Mesendoderm (in vitro differentiated cells): Measurements from ENCODE around the gene RALY.
A peak's percentile ranks its signal among the peaks of the same experiment; 100 is the strongest.

Source experiments
- DNase-seq: peaks from one replicate; pipeline ENCODE4 v3.0.0; 2013
- H2AK5ac ChIP-seq: 2 replicates; pipeline ENCODE4 v1.6.1; 2013; ENCODE audit warnings: low read length, inconsistent platforms
- H2BK120ac ChIP-seq: 2 replicates; pipeline ENCODE4 v1.6.1; 2013; ENCODE audit warnings: low read depth, mild to moderate bottlenecking, low read length, moderate library complexity, mixed read lengths
- H2BK15ac ChIP-seq: replicated peaks from 2 replicates; pipeline ENCODE4 v1.6.1; 2013; ENCODE audit warnings: low read depth, mild to moderate bottlenecking, moderate library complexity
- H2BK5ac ChIP-seq: 2 replicates; pipeline ENCODE4 v1.6.1; 2013; ENCODE audit warnings: low read length, inconsistent platforms
- H3K18ac ChIP-seq: 2 replicates; pipeline ENCODE4 v1.6.1; 2013; ENCODE audit warnings: mild to moderate bottlenecking, low read length, mixed read lengths
- H3K23ac ChIP-seq: one replicate; pipeline ENCODE4 v1.6.1; 2013; ENCODE audit warnings: low read length
- H3K27ac ChIP-seq: 2 replicates; pipeline ENCODE4 v1.5.1; 2013; ENCODE audit warnings: low read depth, mild to moderate bottlenecking, inconsistent platforms, low read length, moderate library complexity
- H3K27me3 ChIP-seq: 2 replicates; pipeline ENCODE4 v1.6.1; 2013; ENCODE audit warnings: low read length, control low read depth, mild to moderate bottlenecking, inconsistent platforms; ENCODE audit not compliant: insufficient read depth, poor library complexity
- H3K36me3 ChIP-seq: 2 replicates; pipeline ENCODE4 v1.6.1; 2013; ENCODE audit warnings: low read length, inconsistent platforms; ENCODE audit not compliant: control insufficient read depth, insufficient read depth
- H3K4ac ChIP-seq: one replicate; pipeline ENCODE4 v1.6.1; 2013; ENCODE audit warnings: low read depth, mild to moderate bottlenecking, low read length, moderate library complexity
- H3K4me1 ChIP-seq: 2 replicates; pipeline ENCODE4 v1.6.1; 2013; ENCODE audit warnings: low read depth, low read length, inconsistent platforms; ENCODE audit not compliant: control insufficient read depth
- H3K4me2 ChIP-seq: 2 replicates; pipeline ENCODE4 v1.6.1; 2013; ENCODE audit warnings: low read length
- H3K4me3 ChIP-seq: 2 replicates; pipeline ENCODE4 v1.5.1; 2013; ENCODE audit warnings: mild to moderate bottlenecking, low read length
- H3K56ac ChIP-seq: one replicate; pipeline ENCODE4 v1.6.1; 2013; ENCODE audit warnings: low read length
- H3K79me1 ChIP-seq: 2 replicates; pipeline ENCODE4 v1.6.1; 2013; ENCODE audit warnings: low read length, inconsistent platforms
- H3K79me2 ChIP-seq: 2 replicates; pipeline ENCODE4 v1.6.1; 2013; ENCODE audit warnings: mild to moderate bottlenecking, low read length; ENCODE audit not compliant: control insufficient read depth, insufficient read depth
- H3K9ac ChIP-seq: 2 replicates; pipeline ENCODE4 v1.6.1; 2013; ENCODE audit warnings: low read length, inconsistent platforms
- H4K5ac ChIP-seq: one replicate; pipeline ENCODE4 v1.6.1; 2013; ENCODE audit warnings: low read length
- H4K8ac ChIP-seq: one replicate; pipeline ENCODE4 v1.6.1; 2013; ENCODE audit warnings: low read depth, mild to moderate bottlenecking, control low read depth, low read length, moderate library complexity
- WGBS: extraction: QIAGEN DNeasy Blood & Tissue Kit; methylation state at CpG from one replicate; pipeline ENCODE4 v1.1.7; 2013; ENCODE audit warnings: low lambda C conversion rate, missing lambda C conversion rate; ENCODE audit not compliant: insufficient coverage; ENCODE audit errors: extremely low coverage; 5-methylcytosine and 5-hydroxymethylcytosine counted together

Gene RALY

DNA sequence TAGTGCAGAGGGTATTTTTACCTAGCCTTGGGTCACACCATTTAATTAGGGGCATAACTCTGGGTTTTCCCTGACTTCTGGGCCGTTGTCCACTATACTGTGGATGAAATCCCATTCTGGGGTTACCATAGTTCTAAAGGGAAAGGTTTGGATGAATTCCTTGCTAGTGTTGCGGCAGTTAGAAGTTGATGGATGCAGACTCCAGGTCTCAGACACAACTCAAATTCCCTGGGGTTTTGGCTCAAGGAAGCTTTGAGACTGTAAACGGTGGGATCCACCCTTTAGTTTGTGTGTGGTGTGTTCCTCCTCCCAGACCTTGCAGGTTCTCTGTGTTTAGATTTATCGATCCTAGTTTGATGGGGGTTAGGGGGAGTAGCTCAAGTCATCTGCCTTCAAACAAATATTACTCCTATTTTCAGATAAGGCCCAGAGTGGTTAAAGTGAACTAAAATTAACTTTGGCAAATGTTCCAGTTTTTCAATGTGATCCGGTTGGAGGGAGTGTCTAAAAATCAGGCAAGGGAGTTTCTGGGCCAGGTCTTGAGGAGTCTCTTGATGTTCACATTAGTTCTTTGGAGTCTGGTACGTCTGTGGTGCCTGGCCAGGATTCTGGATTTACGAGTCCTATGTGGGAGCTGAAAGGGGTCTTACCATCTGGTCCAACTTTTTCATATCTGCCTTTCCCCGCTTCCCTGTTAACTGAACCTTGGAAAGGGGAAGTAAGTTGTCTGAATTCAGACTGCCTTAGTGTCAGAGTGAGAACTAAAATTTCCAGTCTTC lies 1.5 kb downstream of the RALY start:
- Histone ChIP-seq H3K79me2 (peaks cover 59% of the 10 kb centered on the region), H2AK5ac (no peak overlapping the region), H3K4me2 (peak overlapping the region; percentile 82), H3K18ac (no peak overlapping the region), H3K9ac (peak overlapping the region; percentile 95), H3K4me3 (peak overlapping the region; percentile 71), H3K56ac (peak overlapping the region; percentile 88), H2BK15ac (no peak overlapping the region), H3K4ac (no peak overlapping the region), H3K23ac (peak overlapping the region; percentile 7), H4K5ac (no peak overlapping the region), H4K8ac (no peak overlapping the region), H2BK5ac (no peak overlapping the region), H3K79me1 (peaks cover 36% of the 10 kb centered on the region), H3K36me3 (no peaks in the 10 kb centered on the region), H3K27me3 (no peaks in the 10 kb centered on the region), H2BK120ac (no peak overlapping the region), H3K27ac (no peak overlapping the region), H3K4me1 (peaks cover 11% of the 10 kb centered on the region)
- DNase-seq, result peak; percentile 18
- no CpG with 5 or more reads among the region's 8 CpGs for WGBS

GRCh38 chr20:33999025-33999649 lies 5.4 kb downstream of the RALY start:
- no peak overlapping the region for H4K5ac ChIP-seq
- H2BK15ac ChIP-seq, result no peak overlapping the region
- no peak overlapping the region for H3K23ac ChIP-seq
- peaks cover 7% of the 10 kb centered on the region for H3K4me1 ChIP-seq
- no peak overlapping the region for H2BK5ac ChIP-seq
- no peak overlapping the region for H3K56ac ChIP-seq
- H3K27ac ChIP-seq, result no peak overlapping the region
- H3K79me2 ChIP-seq, result peaks cover 82% of the 10 kb centered on the region
- no peak overlapping the region for H3K4ac ChIP-seq
- H4K8ac ChIP-seq, result no peak overlapping the region
- H3K36me3 ChIP-seq, result no peaks in the 10 kb centered on the region
- peaks cover 43% of the 10 kb centered on the region for H3K79me1 ChIP-seq
- no peak overlapping the region for H3K9ac ChIP-seq
- no peaks in the 10 kb centered on the region for H3K27me3 ChIP-seq
- H2BK120ac ChIP-seq, result no peak overlapping the region
- H3K4me3 ChIP-seq, result no peak overlapping the region
- H3K4me2 ChIP-seq, result no peak overlapping the region
- no peak overlapping the region for H2AK5ac ChIP-seq
- WGBS, result 100% methylated on average over 1 of the region's 7 CpGs
- no peak overlapping the region for H3K18ac ChIP-seq
- DNase-seq, result no peak

- no peak overlapping the region for H4K5ac ChIP-seq
- no peak overlapping the region for H2BK120ac ChIP-seq
- H3K18ac ChIP-seq, result no peak overlapping the region
- DNase-seq, result no peak
- H2BK15ac ChIP-seq, result no peak overlapping the region
- no CpG with 5 or more reads among the region's 2 CpGs for WGBS
- no peak overlapping the region for H2AK5ac ChIP-seq
- no peak overlapping the region for H3K4me3 ChIP-seq
- H3K27me3 ChIP-seq, result no peaks in the 10 kb centered on the region
- H3K4me1 ChIP-seq, result no peaks in the 10 kb centered on the region
- H3K79me1 ChIP-seq, result peaks cover 39% of the 10 kb centered on the region
- H3K4ac ChIP-seq, result no peak overlapping the region
- H3K4me2 ChIP-seq, result no peak overlapping the region
- H3K36me3 ChIP-seq, result no peaks in the 10 kb centered on the region
- no peak overlapping the region for H3K27ac ChIP-seq
- H3K56ac ChIP-seq, result no peak overlapping the region
- H4K8ac ChIP-seq, result no peak overlapping the region
- no peak overlapping the region for H3K23ac ChIP-seq
- H3K9ac ChIP-seq, result no peak overlapping the region
- H2BK5ac ChIP-seq, result no peak overlapping the region
- H3K79me2 ChIP-seq, result peaks cover 75% of the 10 kb centered on the region
Measured at GRCh38 chr20:34001378-34001777, 7.7 kb downstream of the RALY start.

GRCh38 chr20:34004227-34004626 lies 10.5 kb downstream of the RALY start:
- no peak overlapping the region for H4K8ac ChIP-seq

GRCh38 chr20:34004790-34005457 lies 11.2 kb downstream of the RALY start:
- Histone ChIP-seq H3K4me3 (no peak overlapping the region), H3K18ac (no peak overlapping the region), H2AK5ac (no peak overlapping the region), H2BK120ac (no peak overlapping the region), H3K79me2 (peaks cover 70% of the 10 kb centered on the region), H3K36me3 (no peaks in the 10 kb centered on the region), H3K4me2 (no peak overlapping the region), H3K23ac (no peak overlapping the region), H3K27me3 (no peaks in the 10 kb centered on the region), H3K27ac (no peak overlapping the region), H3K79me1 (peaks cover 24% of the 10 kb centered on the region), H2BK5ac (no peak overlapping the region), H3K9ac (no peak overlapping the region), H3K56ac (no peak overlapping the region), H3K4me1 (no peaks in the 10 kb centered on the region), H4K5ac (no peak overlapping the region), H2BK15ac (no peak overlapping the region), H3K4ac (no peak overlapping the region), H4K8ac (no peak overlapping the region)
- no CpG with 5 or more reads among the region's 11 CpGs for WGBS
- DNase-seq, result no peak

More at GRCh38 chr20:34004227-34004626, 10.5 kb downstream of the RALY start:
- Histone ChIP-seq H4K5ac (no peak overlapping the region), H3K4me2 (no peak overlapping the region), H2BK120ac (no peak overlapping the region), H3K27me3 (no peaks in the 10 kb centered on the region), H3K27ac (no peak overlapping the region), H3K4ac (no peak overlapping the region), H3K56ac (no peak overlapping the region), H2BK5ac (no peak overlapping the region), H2BK15ac (no peak overlapping the region), H3K36me3 (no peaks in the 10 kb centered on the region), H3K79me2 (peaks cover 70% of the 10 kb centered on the region), H2AK5ac (no peak overlapping the region), H3K18ac (no peak overlapping the region), H3K4me1 (no peaks in the 10 kb centered on the region), H3K9ac (no peak overlapping the region), H3K4me3 (no peak overlapping the region), H3K79me1 (peaks cover 27% of the 10 kb centered on the region), H3K23ac (no peak overlapping the region)
- no peak for DNase-seq
- WGBS, result no CpG with 5 or more reads among the region's 2 CpGs
